ENCODE measurements around the gene NLRC5.

The NLRC5 gene

GRCh38 chr16:56977216-56977615 is 12.1 kb upstream of the NLRC5 start:
- DNase-seq (ENCODE audit: low read depth) = no peak
- H3K4me3 ChIP-seq (ENCODE audit: low read length) = no peak overlapping the region
- no peak for TF ChIP-seq CTCF (conservative IDR thresholded peaks at IDR 0.05; ENCODE audit: low read depth, low read length)

- DNase-seq (ENCODE audit: low read depth) = no peak
- H3K4me3 ChIP-seq (ENCODE audit: low read length) = no peak overlapping the region
- no peak for TF ChIP-seq CTCF (conservative IDR thresholded peaks at IDR 0.05; ENCODE audit: low read depth, low read length)
These were observed 11.4 kb upstream of the NLRC5 start for GRCh38 chr16:56977823-56978430.

- TF ChIP-seq CTCF (conservative IDR thresholded peaks at IDR 0.05; ENCODE audit: low read depth, low read length) = no peak
- H3K4me3 ChIP-seq (ENCODE audit: low read length) = no peak overlapping the region
- no peak for DNase-seq (ENCODE audit: low read depth)
These were observed 9.2 kb upstream of the NLRC5 start for GRCh38 chr16:56980201-56980535.

GRCh38 chr16:56980792-56981724 is 8.3 kb upstream of the NLRC5 start:
- no peak overlapping the region for H3K4me3 ChIP-seq (ENCODE audit: low read length)
- no peak for DNase-seq (ENCODE audit: low read depth)
- no peak for TF ChIP-seq CTCF (conservative IDR thresholded peaks at IDR 0.05; ENCODE audit: low read depth, low read length)

- no peak for TF ChIP-seq CTCF (conservative IDR thresholded peaks at IDR 0.05; ENCODE audit: low read depth, low read length)
- H3K4me3 ChIP-seq (ENCODE audit: low read length) = no peak overlapping the region
- no peak for DNase-seq (ENCODE audit: low read depth)
These were observed 7.6 kb upstream of the NLRC5 start for GRCh38 chr16:56981729-56982271.

GRCh38 chr16:56982695-56983094 is 6.7 kb upstream of the NLRC5 start:
- no peak for TF ChIP-seq CTCF (conservative IDR thresholded peaks at IDR 0.05; ENCODE audit: low read depth, low read length)
- H3K4me3 ChIP-seq (ENCODE audit: low read length) = no peak overlapping the region
- DNase-seq (ENCODE audit: low read depth) = no peak

Data from retinal pigment epithelial cell (primary cell).